ENCODE data around the gene LENG1. TPM values are rescaled to one million over a fixed set of nuclear protein-coding genes. Genes with fewer than 3 reads are reported as not detected.
A peak's percentile ranks its signal among the peaks of the same experiment; 100 is the strongest.

LENG1 gene
- total RNA-seq, 1 experiment from 2014 or later, result 8.2 TPM

DNA sequence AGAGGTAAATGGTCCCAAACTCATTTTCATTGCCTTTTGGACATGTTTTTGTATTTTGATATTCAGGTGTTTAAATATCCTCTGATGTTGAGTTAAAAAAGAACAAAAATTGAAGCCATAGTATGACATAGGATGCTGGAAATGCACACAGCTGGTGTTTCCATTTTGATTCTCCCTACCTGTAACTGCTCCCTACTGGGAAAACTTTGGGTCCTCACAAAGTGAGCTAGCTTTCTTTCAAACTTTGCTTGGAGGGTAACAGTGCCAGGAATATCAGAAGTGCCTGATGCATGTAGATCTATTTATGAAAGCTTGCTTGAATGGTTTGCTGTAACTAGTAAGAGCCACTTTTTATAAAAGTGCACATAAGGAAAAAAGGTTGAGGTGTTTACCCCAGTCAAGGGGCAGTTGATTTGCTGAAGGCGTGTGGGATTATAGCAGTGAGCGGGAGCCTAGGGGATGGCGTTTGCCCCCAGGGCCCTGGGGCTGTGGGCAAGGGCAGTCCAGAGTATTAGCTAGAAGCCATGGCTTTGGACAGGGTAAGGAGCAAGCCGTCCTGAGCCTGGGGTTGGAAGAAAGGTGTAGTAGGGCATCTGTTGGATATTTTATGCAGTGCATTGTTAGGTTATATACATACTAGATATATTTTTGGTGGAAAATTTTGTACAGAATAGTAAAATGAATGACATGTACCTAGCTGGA is 45.4 kb upstream of the LENG1 start:
- ChIA-PET CTCF (interaction anchor here (0.6 to 1.2 kb wide), 5 partner anchors 26 to 92 kb away, joined by 3 to 6 read pairs (median 4); no protein-coding TSS in a partner anchor), POLR2A (interaction anchor here (0.6 to 13.2 kb wide), 5 partner anchors 14 to 46 kb away, joined by 3 to 324 read pairs (median 3); partner anchors contain the start of genes LENG1, MBOAT7 and TSEN34)
- BruUV-seq (replicated peaks), result no TSS peak
- intact Hi-C loops (cut with micrococcal nuclease), result loop anchor here (5.0 kb wide), 2 partner anchors 43 to 338 kb away; partner anchors contain the start of gene MYADM
- H3K9me3 Mint-ChIP-seq (ENCODE audit: unreplicated experiment), result no peaks in the 10 kb centered on the region
- H3K27me3 Mint-ChIP-seq (ENCODE audit: insufficient read depth, unreplicated experiment), result no peaks in the 10 kb centered on the region
- no peak for DNase-seq (ENCODE audit: unreplicated experiment)
- H3K27ac Mint-ChIP-seq (ENCODE audit: low read depth, unreplicated experiment), result peak overlapping the region; percentile 64
- TF ChIP-seq, protein P1, sequence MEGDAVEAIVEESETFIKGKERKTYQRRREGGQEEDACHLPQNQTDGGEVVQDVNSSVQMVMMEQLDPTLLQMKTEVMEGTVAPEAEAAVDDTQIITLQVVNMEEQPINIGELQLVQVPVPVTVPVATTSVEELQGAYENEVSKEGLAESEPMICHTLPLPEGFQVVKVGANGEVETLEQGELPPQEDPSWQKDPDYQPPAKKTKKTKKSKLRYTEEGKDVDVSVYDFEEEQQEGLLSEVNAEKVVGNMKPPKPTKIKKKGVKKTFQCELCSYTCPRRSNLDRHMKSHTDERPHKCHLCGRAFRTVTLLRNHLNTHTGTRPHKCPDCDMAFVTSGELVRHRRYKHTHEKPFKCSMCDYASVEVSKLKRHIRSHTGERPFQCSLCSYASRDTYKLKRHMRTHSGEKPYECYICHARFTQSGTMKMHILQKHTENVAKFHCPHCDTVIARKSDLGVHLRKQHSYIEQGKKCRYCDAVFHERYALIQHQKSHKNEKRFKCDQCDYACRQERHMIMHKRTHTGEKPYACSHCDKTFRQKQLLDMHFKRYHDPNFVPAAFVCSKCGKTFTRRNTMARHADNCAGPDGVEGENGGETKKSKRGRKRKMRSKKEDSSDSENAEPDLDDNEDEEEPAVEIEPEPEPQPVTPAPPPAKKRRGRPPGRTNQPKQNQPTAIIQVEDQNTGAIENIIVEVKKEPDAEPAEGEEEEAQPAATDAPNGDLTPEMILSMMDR (IDR thresholded peaks at IDR 0.05; ENCODE audit: unreplicated experiment), result no peak
- H3K36me3 Mint-ChIP-seq (ENCODE audit: insufficient read depth, unreplicated experiment), result peaks cover 95% of the 10 kb centered on the region
- peaks cover 34% of the 10 kb centered on the region for H3K4me1 Mint-ChIP-seq (ENCODE audit: insufficient read depth, unreplicated experiment)
- H3K4me3 Mint-ChIP-seq (ENCODE audit: unreplicated experiment), result peak overlapping the region; percentile 91

DNA sequence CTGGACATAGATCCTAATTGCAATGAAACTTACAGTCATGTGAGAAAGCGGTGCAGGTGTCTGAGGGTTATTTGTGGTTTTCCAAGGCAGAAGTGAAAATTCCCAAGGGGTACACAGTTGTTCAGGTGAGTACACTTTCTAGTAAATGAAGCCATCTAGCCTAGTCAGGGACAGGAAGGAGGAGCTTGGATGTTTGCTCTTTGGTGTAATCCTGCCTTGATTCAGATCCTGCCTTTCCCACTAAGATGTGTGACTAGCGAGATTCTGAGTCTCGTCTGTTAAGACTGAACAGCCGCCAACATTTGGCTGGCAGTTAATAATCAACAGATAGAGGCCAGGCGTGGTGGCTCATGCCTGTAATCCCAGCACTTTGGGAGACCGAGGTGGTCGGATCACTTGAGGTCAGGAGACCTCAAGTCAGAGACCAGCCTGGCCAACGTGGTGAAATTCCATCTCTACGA is 43.7 kb upstream of the LENG1 start:
- Mint-ChIP-seq H3K27ac (ENCODE audit: low read depth, unreplicated experiment) (no peak overlapping the region), H3K27me3 (ENCODE audit: insufficient read depth, unreplicated experiment) (no peaks in the 10 kb centered on the region), H3K36me3 (ENCODE audit: insufficient read depth, unreplicated experiment) (peaks cover 79% of the 10 kb centered on the region), H3K9me3 (ENCODE audit: unreplicated experiment) (no peaks in the 10 kb centered on the region), H3K4me3 (ENCODE audit: unreplicated experiment) (peak overlapping the region; percentile 91), H3K4me1 (ENCODE audit: insufficient read depth, unreplicated experiment) (peaks cover 17% of the 10 kb centered on the region)
- no TSS peak for BruUV-seq (replicated peaks)
- intact Hi-C loops (cut with micrococcal nuclease), result loop anchor here (5.0 kb wide), 2 partner anchors 41 to 336 kb away; partner anchors contain the start of gene MYADM
- TF ChIP-seq, protein P1 (IDR thresholded peaks at IDR 0.05; ENCODE audit: unreplicated experiment), result no peak
- peak; percentile 35 for DNase-seq (ENCODE audit: unreplicated experiment)
- ChIA-PET CTCF (interaction anchor here (1.9 to 2.5 kb wide), 2 partner anchors 17 to 35 kb away, joined by 5 to 7 read pairs; no protein-coding TSS in a partner anchor), POLR2A (interaction anchor here (0.6 to 13.2 kb wide), 5 partner anchors 12 to 245 kb away, joined by 3 to 324 read pairs (median 13); partner anchors contain the start of genes CNOT3, LENG1, LENG8 and MBOAT7)

DNA sequence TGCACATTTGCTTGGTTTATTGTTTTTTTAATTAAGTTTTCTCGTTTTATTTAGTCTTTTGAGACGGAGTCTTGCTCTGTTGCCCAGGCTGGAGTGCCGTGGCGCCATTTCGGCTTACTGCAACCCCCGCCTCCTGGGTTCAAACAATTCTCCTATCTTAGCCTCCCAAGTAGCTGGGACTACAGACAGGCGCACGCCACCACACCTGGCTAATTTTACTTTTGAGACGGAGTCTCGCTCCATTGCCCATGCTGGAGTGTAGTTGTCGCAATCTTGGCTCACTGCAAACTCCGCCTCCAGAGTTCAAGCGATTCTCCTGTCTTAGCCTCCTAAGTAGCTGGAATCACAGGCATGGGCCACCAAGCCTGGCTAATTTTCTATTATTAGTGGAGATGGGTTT is 42.5 kb upstream of the LENG1 start:
- POLR2A ChIA-PET, result interaction anchor here (0.8 to 13.2 kb wide), 9 partner anchors 8 to 246 kb away, joined by 3 to 324 read pairs (median 14); partner anchors contain the start of genes CNOT3, LENG1, LENG8 and MBOAT7
- Mint-ChIP-seq H3K9me3 (ENCODE audit: unreplicated experiment) (no peaks in the 10 kb centered on the region), H3K4me1 (ENCODE audit: insufficient read depth, unreplicated experiment) (peaks cover 12% of the 10 kb centered on the region), H3K27me3 (ENCODE audit: insufficient read depth, unreplicated experiment) (no peaks in the 10 kb centered on the region), H3K4me3 (ENCODE audit: unreplicated experiment) (peak overlapping the region; percentile 91), H3K36me3 (ENCODE audit: insufficient read depth, unreplicated experiment) (peaks cover 67% of the 10 kb centered on the region), H3K27ac (ENCODE audit: low read depth, unreplicated experiment) (peak overlapping the region; percentile 99)
- TF ChIP-seq, protein P1 (IDR thresholded peaks at IDR 0.05; ENCODE audit: unreplicated experiment), result no peak
- CTCF ChIA-PET, result interaction anchor here (0.7 to 2.5 kb wide), 4 partner anchors 15 to 34 kb away, joined by 4 to 7 read pairs (median 4); no protein-coding TSS in a partner anchor
- BruUV-seq (replicated peaks), result no TSS peak
- intact Hi-C loops (cut with micrococcal nuclease), result loop anchor here (5.0 kb wide), 2 partner anchors 40 to 335 kb away; partner anchors contain the start of gene MYADM
- peak; percentile 50 for DNase-seq (ENCODE audit: unreplicated experiment)
